Epidermal melanocyte (primary cell): ENCODE measurements around the gene KAZN.
"Not testable (repeated sequence)": the region's sequence is repeated elsewhere in the genome, so short reads cannot be mapped to it uniquely, and the experiment has no call there.

Source experiments
- DNase-seq: peaks from one replicate; pipeline ENCODE4 v3.0.0; 2011; ENCODE audit warnings: low spot score; ENCODE audit not compliant: insufficient read length

The KAZN gene

DNA sequence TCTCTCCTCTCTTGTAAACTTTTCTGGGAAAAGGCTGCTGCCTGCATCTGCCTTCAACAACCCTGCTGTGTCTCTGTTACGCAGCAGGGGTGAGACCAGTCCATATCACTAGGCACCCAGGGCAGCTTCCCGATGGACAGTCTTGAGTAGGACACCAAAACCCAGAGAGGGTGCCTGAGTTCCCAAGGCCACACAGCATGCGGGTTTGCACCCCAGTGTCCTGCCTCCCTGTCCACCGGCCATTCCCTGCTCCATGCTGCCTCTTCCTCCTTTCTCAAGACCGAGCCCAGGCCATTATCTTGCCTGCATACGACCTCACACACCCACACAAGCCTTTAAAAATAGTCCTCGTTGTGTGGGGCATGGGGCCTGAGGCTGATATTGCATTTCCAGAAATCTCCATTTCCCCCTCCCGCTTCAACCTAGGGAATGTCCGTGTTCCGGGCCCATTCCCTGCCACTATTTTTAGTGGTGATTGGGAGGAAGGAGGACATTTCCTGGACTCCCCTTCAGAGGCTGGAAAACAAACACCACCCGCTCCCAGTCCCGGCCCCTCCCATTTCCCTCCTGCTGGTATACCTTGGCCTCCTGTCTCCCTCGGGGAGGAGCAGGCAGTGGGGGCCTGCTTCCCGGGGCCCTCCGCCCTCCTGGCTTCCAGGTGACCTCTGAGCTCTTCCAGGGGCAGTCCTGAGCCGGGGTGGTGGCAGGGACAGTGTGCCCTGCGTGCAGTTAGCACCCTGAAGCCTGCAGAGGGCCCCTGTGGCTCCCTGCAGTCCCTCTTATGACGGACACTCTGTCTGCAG is 422.7 kb downstream of the KAZN start:
- no peak for DNase-seq

DNA sequence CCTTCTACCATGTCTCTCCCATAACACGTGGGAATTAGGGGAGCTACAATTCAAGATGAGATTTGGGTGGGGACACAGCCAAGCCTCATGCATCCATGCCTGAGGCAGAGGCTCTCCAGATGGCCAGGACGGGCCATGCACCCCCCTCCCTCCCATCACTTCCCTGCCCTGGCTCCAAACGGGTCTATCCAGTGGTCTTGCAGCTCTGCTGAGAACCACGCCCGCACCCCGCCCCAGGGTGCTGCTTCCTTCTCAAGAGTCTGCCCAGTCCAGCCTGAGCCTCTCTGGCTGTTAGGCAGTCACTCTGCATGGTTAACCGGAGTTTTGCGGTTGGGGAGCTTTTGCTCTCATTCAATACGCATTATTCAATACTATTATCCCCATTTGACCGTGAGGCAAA is 423.6 kb downstream of the KAZN start:
- no peak for DNase-seq

DNA sequence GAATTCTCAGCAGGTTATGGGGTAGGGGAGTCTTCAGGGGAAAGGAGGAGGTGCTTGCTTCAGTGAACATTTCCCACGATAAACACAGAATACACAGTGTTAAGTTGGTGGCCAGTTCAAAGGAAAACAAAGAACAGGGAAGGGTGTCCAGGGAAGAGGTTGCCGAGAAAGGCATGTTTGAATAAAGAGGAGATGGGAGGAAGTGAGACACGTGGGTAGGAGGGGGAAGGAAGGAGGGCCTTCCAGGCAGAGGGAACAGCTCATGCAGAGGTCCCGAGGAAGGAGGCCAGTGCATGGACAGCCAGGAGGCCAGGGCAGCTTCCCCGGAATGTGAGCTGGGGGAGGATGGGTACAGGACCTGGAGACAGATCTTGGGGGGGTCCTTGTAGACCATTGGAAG is 424.7 kb downstream of the KAZN start:
- no peak for DNase-seq

DNA sequence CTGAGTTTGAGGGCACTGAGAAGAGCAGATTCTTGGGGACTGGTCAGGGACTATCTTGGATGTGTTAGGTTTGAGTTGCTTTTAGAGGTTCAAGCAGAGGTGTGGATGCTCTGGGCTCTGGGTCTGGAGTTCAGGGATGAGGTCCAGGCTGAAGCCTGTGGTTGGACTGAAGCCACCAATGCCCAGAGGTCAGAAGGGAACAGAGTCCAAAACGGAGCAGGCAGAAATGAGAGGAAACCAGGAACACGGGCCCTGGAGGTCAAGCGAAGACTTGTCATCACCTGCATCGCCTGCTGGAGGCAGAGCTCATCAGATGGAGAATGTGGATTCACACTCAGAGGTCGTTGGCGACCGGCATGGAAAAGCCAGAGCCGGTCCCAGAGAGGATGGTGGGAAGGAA is 425.5 kb downstream of the KAZN start:
- no peak for DNase-seq

DNA sequence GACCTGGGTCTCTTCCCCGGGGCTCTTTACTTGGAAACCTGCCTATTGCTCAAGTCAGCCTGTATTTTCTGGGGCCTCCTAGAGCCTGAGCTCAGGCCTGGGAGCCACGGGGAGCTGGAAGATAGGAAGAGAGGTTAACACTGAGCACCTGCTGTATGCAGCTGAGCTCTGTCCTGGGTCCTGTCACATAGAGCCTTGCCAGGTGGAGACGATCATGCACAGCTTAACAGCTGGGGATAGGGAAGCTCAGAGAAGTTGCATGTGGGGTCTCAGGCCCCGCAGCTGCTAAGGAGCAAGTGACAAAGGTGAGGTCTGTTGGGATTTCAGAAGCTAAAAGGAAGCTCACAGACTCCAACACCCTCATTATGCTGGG is 427.6 kb downstream of the KAZN start:
- DNase-seq = no peak

DNA sequence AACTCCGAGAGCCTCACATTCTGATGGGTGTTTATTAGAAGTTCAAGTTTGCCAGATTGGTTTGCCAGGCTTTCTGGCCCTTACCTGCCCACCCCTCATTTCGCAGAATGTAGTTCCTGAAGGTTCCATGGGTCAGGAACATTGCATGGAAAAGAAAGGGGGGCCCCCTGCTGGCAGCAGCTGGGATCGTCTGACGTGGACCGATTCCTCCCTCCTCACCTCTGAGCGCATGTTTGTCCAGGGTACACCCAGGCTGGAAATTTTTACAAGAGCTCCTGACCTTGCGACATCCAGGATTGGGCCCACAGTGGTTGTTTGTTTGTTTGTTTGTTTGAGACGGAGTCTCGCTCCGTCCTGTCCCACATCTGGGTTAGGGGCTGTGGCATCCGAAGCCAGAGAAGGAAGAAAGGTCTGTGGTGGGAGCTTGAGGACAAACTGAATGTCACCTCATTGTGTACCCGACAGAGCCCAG is 429.1 kb downstream of the KAZN start:
- peak; percentile 76 for DNase-seq

DNA sequence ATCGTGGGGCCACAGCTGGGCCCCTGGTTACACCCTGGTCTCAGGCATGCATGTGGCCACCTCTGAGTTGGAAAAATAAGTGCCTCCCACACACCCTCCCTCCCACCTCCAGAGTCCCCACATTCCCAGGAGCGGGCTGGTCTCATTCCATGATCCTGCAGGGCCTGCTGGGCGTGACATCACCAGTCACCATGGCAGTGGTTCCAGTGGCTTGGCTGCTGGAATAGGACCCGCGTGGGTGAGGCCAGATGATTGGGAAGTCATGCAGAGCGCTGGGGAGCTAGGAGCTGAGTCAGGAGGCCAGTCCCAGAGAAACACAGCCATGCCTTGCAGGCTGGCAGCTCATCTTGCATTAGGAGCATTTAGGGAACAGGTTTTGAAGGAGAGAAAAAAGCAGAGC is 429.6 kb downstream of the KAZN start:
- DNase-seq = peak; percentile 78

DNA sequence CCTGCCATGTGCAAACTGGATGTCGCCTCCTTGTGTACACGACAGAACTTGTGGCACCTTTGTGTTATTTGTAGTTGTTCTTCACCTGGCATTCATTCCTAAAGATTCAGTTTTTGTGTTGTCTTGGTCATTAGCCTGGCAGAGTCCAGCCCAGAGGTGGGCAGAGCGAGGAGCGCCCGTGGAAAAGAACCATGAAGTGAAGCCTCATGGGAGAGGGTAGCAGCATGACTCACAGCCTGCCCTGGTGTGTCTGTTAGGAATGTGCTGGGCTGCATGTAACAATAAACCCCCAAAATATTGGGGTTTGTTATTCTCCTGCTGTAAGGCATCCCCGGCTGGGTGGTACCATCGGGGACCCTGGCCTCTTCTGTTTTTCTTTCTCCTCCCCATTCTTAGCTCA is 430.1 kb downstream of the KAZN start:
- no peak for DNase-seq

DNA sequence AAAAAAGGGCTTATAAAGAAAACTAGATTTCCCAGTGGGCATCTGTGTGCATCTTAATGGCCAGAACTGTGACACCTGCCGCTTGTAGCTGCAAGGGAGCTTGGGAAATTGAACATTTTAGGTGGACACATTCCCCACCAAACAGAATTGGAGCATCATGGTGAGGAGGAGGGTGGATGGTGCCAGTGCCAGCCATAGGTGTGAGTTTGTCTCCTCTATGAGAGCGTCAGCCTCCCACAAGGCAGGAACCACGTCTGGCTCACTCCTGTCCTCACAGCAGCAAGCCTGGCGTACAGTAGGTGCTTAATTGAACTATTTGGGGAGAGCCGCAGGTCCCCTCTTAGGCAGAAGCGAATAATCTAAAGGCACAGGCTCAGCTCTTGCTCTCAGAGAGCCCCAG is 430.6 kb downstream of the KAZN start:
- DNase-seq = no peak

DNA sequence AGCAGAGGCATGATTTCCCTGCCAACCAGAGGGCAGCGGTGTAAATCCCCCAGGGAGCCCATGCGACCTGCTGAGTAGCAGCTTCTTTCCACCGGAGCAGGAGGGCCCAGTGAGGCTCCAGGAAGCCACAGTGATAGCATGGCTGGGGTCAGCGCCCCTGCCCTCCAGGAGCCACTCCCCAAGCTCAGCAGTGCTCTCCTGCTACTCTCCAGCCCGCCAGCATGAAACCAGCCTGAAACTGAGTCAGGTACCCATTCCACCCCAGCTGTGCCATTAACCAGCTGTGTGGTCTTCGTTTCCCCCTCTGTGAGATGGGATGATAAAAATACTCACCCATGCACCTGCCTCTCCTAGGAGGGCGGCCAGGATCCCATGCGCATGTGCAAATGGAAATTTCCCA is 431.3 kb downstream of the KAZN start:
- no peak for DNase-seq

DNA sequence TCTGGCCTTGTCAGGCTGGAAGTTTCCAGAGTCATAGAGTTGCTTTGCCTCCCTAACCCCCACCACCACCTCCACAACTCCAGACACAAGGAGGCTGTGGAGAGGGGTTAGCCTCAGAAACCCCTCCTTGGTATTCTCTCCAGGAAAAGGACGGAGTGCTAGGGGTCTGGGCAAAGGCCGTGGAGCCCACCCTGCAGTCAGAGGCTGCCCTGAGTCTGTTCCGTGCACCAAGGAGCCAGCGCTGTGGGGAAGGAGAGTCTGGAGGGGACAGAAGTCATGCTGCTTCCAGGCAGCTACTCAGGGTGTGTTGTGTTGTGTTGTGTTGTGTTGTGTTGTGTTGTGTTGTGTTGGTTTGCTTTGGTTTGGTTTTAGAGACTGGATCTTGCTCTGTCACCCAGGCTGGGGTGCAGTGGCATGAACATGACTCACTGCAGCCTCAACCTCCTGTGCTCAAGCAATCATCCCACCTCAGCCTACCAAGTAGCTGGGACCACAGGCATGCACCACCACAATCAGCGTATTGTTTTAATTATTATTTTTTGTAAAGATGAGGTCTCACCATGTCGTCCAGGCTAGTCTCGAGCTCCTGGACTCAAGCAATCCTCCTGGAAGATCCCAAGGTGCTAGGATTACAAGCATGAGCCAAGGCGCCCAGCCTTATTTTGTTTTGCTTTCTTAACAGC is 432.9 kb downstream of the KAZN start:
- no peak for DNase-seq

DNA sequence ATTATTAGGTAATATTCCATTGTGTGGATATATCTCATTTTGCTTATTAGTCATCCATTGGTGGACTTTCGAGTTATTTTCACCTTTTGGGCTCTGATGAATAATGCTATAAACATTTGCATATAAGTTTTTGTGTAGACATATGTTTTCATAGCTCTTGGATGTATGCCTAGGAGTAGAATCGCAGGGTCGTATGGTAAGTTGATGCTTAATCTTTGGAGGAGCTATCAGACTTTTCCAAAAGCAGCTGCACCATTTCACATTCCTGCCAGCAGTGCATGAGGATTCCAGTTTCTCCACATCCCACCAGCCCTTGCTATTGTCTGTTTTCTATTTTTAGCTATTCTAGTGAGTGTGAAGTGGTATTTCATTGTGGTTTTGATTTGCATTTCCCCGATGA is 434.8 kb downstream of the KAZN start:
- DNase-seq = no peak

DNA sequence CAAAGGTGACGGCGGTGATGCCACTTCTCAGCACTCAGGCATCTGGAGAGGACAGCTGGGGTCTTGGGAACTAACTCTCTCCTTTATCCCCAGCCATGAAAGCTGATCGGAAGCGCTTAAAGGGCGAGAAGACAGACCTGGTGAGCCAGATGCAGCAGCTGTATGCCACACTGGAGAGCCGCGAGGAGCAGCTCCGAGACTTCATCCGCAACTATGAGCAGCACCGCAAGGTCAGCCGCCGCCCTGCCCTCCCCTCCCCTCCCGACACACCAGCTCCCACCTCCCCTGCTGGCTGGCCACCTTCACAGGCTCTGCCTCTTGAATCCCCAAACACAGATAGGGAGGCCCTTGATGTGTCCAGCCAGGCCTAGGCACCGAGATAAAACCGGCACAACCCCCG is 436.2 kb downstream of the KAZN start:
- no peak for DNase-seq

DNA sequence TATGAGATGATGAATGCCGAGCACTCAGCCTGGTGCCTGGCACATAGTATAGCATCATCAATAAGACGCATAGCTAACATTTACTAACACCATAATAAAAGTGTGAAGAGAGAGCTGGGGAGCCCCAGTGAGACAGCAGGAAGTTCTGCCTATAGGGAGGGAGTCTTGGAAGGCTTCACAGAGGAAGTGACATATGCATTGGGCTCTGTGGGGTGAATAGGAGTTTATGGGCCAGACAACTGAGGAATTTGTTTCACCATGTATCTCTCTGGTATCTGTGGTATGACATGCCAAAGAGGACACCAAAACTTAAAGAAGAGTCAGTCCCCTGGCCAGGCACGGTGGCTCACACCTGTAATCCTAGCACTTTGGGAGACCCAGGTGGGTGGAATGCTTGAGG is 436.8 kb downstream of the KAZN start:
- DNase-seq = no peak

DNA sequence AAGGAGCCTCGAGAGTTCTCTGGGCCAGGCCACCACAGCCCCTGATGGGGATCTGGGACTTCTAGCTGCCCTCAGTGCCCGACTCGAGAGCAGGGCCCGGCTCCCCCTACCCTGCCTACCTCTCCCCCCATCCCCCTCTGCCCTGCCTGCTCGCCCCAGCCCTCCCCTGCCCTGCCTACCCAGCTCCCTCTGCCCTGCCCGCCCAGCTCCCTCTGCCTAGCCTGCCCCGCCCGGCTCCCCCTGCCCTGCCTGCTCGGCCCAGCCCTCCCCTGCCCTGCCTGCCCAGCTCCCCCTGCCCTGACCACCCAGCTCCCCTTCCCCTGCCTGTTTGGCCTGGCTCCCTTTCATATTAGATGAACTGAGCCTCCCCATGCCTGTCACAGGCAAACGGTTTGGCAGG is 437.6 kb downstream of the KAZN start:
- no peak for DNase-seq

DNA sequence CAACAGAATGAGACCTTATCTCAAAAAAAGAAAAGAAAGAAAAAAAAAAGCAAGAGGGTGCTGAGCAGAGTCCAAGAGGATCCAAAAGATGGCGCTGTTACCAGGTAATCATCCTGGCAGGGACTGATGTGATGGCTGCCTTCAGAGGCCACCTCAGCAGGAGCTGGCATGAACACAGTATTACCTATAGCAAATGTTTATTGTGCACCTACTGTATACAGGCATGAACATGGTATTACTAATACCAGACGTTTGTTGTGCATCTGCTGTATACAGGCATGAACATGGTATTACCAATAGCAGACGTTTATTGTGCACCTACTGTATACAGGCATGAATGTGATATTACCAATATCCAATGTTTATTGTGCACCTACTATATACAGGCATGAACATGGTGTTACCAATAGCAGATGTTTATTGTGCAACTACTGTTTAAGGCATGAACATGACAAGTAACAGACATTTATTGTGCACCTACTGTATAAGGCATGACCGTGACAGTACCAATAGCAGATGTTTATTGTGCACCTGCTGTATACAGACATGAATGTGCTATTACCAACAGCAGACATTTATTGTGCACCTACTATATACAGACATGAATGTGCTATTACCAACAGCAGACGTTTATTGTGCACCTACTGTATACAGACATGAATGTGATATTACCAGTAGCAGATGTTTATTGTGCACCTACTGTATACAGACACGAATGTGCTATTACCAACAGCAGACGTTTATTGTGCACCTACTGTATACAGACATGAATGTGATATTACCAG is 439.9 kb downstream of the KAZN start:
- no peak for DNase-seq

DNA sequence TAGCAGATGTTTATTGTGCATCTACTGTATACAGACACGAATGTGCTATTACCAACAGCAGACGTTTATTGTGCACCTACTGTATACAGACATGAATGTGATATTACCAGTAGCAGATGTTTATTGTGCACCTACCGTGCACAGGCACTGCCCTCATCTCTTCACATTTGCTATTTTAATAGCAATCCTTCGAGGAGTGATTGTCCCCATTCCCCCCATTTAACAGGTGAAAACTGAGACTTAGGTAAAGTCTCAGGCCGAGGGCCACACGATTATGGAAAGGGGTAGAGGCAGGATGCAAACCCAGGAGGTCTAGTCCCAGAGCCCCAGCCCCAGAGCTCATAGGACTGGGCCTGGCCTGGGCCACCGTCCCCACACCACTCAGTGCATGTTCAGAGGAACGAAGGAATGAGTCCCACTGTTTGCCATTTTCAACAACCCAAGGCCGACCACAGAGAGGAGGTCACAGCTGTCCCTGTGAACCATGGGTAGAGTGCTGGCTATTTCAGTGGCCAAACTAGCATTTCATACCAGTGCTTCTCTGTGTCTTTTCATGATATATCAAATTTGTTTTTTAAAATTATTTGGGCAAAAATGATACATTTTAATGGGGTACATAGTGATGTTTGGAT is 440.6 kb downstream of the KAZN start:
- no peak for DNase-seq

DNA sequence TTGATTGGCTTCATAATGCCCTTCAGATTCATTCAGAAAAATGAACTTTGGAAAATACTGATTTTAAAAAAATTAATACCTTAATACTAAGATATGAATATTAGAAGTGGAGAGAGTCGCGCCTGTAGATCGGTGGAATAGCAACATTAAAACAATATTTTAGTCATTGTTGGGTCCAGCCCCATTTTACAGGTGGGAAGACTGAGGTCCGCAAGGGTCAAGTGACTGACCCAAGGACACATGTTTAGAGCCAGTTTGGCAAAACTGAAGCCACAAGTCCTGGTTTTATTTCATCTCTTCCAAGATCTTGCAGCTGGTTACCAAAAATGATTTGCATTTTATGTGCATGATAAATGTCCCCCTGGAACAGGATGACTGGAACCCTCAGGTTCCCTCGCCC is 441.4 kb downstream of the KAZN start:
- no peak for DNase-seq

DNA sequence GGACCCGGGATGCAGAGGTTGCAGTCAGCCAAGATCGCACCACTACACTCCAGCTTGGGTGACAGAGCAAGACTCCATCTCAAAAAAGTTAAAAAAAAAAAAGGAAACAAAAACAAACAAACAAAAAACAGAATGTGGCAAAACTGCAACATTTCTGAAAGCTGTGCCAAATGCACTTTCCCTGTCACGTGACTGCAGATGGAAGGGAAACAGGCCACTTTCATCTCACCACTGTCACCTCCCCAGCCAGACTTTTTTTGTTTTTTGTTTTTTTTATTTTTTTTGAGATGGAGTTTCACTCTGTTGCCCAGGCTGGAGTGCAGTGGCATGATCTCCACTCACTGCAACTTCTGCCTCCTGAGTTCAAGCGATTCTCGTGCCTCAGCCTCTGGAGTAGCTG is 442.2 kb downstream of the KAZN start:
- DNase-seq = not testable (repeated sequence)

DNA sequence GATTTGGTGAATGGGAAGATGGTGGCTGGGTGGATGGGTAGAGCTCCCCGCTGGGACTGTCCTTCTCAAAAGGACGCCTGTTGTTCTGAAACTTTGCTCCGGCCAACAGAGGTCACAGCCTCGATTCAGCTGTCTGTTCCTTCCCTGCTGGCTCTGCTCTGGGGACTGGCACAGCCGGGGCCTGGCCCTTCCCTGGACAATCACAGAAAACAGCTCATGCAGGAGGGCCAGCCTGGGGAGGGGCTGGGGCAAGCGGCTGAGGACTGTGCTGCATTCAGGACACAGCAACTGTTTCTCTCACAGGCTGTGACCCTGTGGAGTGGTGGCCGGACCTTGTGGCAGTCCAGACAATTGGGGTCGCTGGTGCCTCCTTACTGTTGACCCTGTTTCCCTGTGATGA is 444.4 kb downstream of the KAZN start:
- DNase-seq = no peak

DNA sequence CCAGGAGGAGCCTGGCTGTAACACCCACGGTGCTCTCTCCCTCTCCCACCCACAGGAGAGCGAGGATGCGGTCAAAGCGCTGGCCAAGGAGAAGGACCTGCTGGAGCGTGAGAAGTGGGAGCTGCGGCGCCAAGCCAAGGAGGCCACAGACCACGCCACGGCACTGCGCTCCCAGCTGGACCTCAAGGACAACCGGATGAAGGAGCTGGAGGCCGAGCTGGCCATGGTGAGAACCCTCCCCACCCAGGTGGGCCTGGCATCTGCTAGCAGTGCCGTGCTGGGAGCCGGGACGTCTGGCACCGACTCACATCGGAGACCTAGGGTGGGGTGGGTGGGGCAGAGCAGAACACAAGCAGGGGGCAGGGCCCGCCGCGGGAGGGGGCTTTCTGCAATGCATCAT is 445.4 kb downstream of the KAZN start:
- DNase-seq = no peak

DNA sequence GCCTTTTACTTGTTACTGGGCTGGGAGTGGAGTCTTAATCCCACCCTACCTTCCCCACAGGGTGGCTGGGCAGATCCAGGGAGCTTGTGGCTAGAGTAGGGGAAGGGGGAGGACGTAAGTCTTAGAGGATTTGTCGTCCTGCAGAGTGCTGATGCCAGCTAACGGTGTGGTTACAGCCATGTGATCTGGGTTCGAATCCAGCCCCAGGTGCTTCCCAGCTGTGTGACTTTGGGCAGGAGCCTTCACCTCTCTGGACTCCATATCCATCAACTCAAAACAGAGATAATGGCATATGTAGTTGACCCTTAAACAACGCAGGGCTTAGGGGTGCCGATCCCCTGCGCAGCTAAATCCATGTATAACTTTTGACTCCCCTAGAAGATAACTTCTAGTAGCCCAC is 446.6 kb downstream of the KAZN start:
- no peak for DNase-seq
